H1 (cell line): ENCODE measurements around the gene TCF25.

Experiments used
- CREB1 ChIP-seq: IDR thresholded peaks from 2 replicates; pipeline ENCODE4 v1.6.1; 2012; ENCODE audit warnings: inconsistent platforms
- CTCF ChIP-seq, 3 experiments: IDR thresholded peaks; 1 replicate in 2 of 3; 2 replicates in 1 of 3; pipeline versions ENCODE4 v1.5.1 to v1.6.1; 2011; ENCODE audit warnings: low read length in 3 of 3, mild to moderate bottlenecking in 3 of 3, inconsistent platforms in 2 of 3, low read depth in 1 of 3, moderate library complexity in 1 of 3; ENCODE audit not compliant: insufficient read depth in 1 of 3; ENCODE audit errors: control extremely low read depth in 1 of 3
- EGR1 ChIP-seq: IDR thresholded peaks from 2 replicates; pipeline ENCODE4 v1.6.1; 2011; ENCODE audit warnings: low read depth, low read length, borderline replicate concordance
- EZH2 ChIP-seq: fragments of 200-600 bp; sonication (generic); IDR thresholded peaks from 2 replicates; pipeline ENCODE4 v1.7.1; 2012; ENCODE audit warnings: low read depth, mild to moderate bottlenecking, moderate library complexity, low read length, inconsistent platforms; ENCODE audit not compliant: severe bottlenecking
- KDM1A ChIP-seq: fragments of 200-600, 300-600 bp; sonication (generic); IDR thresholded peaks from 2 replicates; pipeline ENCODE4 v1.7.1; 2016; ENCODE audit warnings: mild to moderate bottlenecking, low read length, borderline replicate concordance
- PHF8 ChIP-seq: fragments of 200-600 bp; sonication (generic); conservative IDR thresholded peaks from 2 replicates; pipeline ENCODE4 v1.7.1; 2012; ENCODE audit warnings: low read depth, mild to moderate bottlenecking, inconsistent platforms, low read length, moderate library complexity

- no peak for TF ChIP-seq CTCF (IDR thresholded peaks at IDR 0.05; ENCODE audit: control extremely low read depth in 1 of 3, insufficient read depth in 1 of 3, low read depth in 1 of 3, low read length in 3 of 3)
- TF ChIP-seq EZH2: no peak
- TF ChIP-seq PHF8: no peak
- no peak for TF ChIP-seq KDM1A
- TF ChIP-seq CREB1: no peak
- TF ChIP-seq EGR1: no peak
These were observed 39.2 kb downstream of the TCF25 start for GRCh38 chr16:89912627-89913026.
